Ascending aorta (tissue), 2 donors: Measurements from ENCODE around the gene STMN3. TPM values are rescaled to one million over a fixed set of nuclear protein-coding genes. Genes with fewer than 3 reads are reported as not detected.
"Not testable (repeated sequence)": the region's sequence is repeated elsewhere in the genome, so short reads cannot be mapped to it uniquely, and the experiment has no call there.

Experiments
- DNase-seq, 2 donors: peaks; one replicate each; pipeline ENCODE4 v3.0.0-alpha.2; 2019; ENCODE audit warnings: low spot score in 2 of 2
- H3K27ac ChIP-seq, 2 donors: fragments of 200-600 bp; sonication (generic); one replicate each; pipeline ENCODE4 v1.5.1; 2016 to 2017; ENCODE audit warnings: mild to moderate bottlenecking in 1 of 2
- H3K27me3 ChIP-seq: fragments of 200-600 bp; sonication (generic); one replicate; pipeline ENCODE4 v1.5.1; 2017
- H3K36me3 ChIP-seq, 2 donors: fragments of 200-600 bp; sonication (generic); one replicate each; pipeline ENCODE4 v1.5.1; 2016
- H3K4me1 ChIP-seq, 2 donors: fragments of 200-600 bp; sonication (generic); one replicate each; pipeline ENCODE4 v1.5.1; 2016 to 2017; ENCODE audit warnings: mild to moderate bottlenecking in 1 of 2
- H3K4me3 ChIP-seq, 2 donors: fragments of 200-600 bp; sonication (generic); one replicate each; pipeline ENCODE4 v1.5.1; 2016 to 2017; ENCODE audit warnings: mild to moderate bottlenecking in 1 of 2
- H3K9me3 ChIP-seq, 2 donors: fragments of 200-600 bp; sonication (generic); one replicate each; pipeline ENCODE4 v1.5.1; 2016
- CTCF ChIP-seq, 3 experiments: fragments of 200-600 bp in 2 of 3; fragments of 450-650 bp in 1 of 3; sonication (generic) in 2 of 3; IDR thresholded peaks; one replicate each; pipeline ENCODE4 v1.5.1; 2016 to 2019; ENCODE audit warnings: antibody characterized with exemption in 3 of 3, mild to moderate bottlenecking in 1 of 3, moderate library complexity in 1 of 3
- intact Hi-C: fragments of 100-400 bp; cut with DNase I; formaldehyde crosslinking; loops from one replicate; pipeline ENCODE4 v1.15.1; 2023
- total RNA-seq: library from RNA; depleted of rRNA; stranded (reverse); fragments of >200 nt; gene quantifications from one replicate; pipeline ENCODE4 v1.1.0, GENCODE V29; 2016

The STMN3 gene
- total RNA-seq, 1 donor from 2014 or later = 37.0 TPM

GRCh38 chr20:63610581-63611435 lies 42.4 kb downstream of the STMN3 start:
- intact Hi-C loops = no loop called here
- Histone ChIP-seq H3K36me3 (peaks cover 5 to 9% of the 10 kb centered on the region in 2 donors), H3K27me3 (no peaks in the 10 kb centered on the region), H3K4me3 (no peak overlapping the region), H3K4me1 (no peaks in the 10 kb centered on the region), H3K27ac (no peak overlapping the region), H3K9me3 (no peaks in the 10 kb centered on the region)
- TF ChIP-seq CTCF (IDR thresholded peaks at IDR 0.05) = no peak
- DNase-seq = no peak

- TF ChIP-seq CTCF (IDR thresholded peaks at IDR 0.05) = no peak
- Histone ChIP-seq H3K27ac (no peak overlapping the region), H3K9me3 (no peaks in the 10 kb centered on the region), H3K27me3 (no peaks in the 10 kb centered on the region), H3K4me3 (no peak overlapping the region), H3K4me1 (no peaks in the 10 kb centered on the region), H3K36me3 (peaks cover 14 to 30% of the 10 kb centered on the region in 2 donors)
- intact Hi-C loops = no loop called here
- no peak for DNase-seq
These were observed 46.5 kb downstream of the STMN3 start for GRCh38 chr20:63606686-63607085.

- Histone ChIP-seq H3K9me3 (no peaks in the 10 kb centered on the region), H3K27ac (no peak overlapping the region), H3K27me3 (no peaks in the 10 kb centered on the region), H3K4me1 (no peaks in the 10 kb centered on the region), H3K4me3 (no peak overlapping the region), H3K36me3 (peaks cover 48 to 61% of the 10 kb centered on the region in 2 donors)
- DNase-seq = no peak
- intact Hi-C loops = no loop called here
- no peak for TF ChIP-seq CTCF (IDR thresholded peaks at IDR 0.05)
These were observed 50.9 kb downstream of the STMN3 start for GRCh38 chr20:63602321-63602720.

DNA sequence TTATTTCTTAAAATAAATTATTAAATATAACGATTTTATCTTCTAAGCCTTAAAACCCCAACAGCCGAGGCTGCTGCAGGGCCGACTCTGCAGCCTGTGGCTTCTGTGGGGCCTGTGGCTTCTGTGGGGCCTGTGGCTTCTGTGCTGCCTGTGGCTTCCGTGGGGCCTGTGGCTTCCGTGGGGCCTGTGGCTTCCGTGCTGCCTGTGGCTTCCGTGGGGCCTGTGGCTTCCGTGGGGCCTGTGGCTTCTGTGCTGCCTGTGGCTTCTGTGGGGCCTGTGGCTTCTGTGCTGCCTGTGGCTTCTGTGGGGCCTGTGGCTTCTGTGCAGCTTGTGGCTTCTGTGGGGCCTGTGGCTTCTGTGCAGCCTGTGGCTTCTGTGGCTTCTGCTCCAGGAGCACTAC lies 51.5 kb downstream of the STMN3 start:
- intact Hi-C loops, DNase-seq, H3K27ac ChIP-seq, H3K9me3 ChIP-seq, H3K27me3 ChIP-seq, H3K4me1 ChIP-seq, H3K4me3 ChIP-seq: not testable (repeated sequence)
- H3K36me3 ChIP-seq = peaks cover 50 to 61% of the 10 kb centered on the region in 2 donors

GRCh38 chr20:63599396-63600050 lies 53.7 kb downstream of the STMN3 start:
- H3K36me3 ChIP-seq = peaks cover 66 to 70% of the 10 kb centered on the region in 2 donors
- no peaks in the 10 kb centered on the region for H3K9me3 ChIP-seq
- DNase-seq = no peak
- intact Hi-C loops = no loop called here
- H3K4me1 ChIP-seq = peaks cover 0 to under 1% of the 10 kb centered on the region in 2 donors
- H3K27ac ChIP-seq = no peak overlapping the region
- no peak overlapping the region for H3K4me3 ChIP-seq
- no peaks in the 10 kb centered on the region for H3K27me3 ChIP-seq
- no peak for TF ChIP-seq CTCF (IDR thresholded peaks at IDR 0.05)
